Right lobe of liver (tissue), 4 donors: ENCODE results near the gene BRSK2.

ENCODE experiments used
- CTCF ChIP-seq, 4 donors: fragments of 200-600 bp in 3 of 4; fragments of 450-650 bp in 1 of 4; IDR thresholded peaks; one replicate each; pipeline versions ENCODE4 v1.5.1 to v1.8.0; 2016 to 2022; ENCODE audit warnings: antibody characterized with exemption in 4 of 4, mild to moderate bottlenecking in 2 of 4
- POLR2A ChIP-seq: fragments of 450-650 bp; IDR thresholded peaks from one replicate; pipeline ENCODE4 v1.6.1; 2017; ENCODE audit warnings: antibody characterized with exemption, mild to moderate bottlenecking
- donor health status: DM: no; HTN: no; CAD: no.
- donor health status: DM: no; HTN: no; CAD: no.
- donor health status: DM: no; HTN: yes; CAD: no.

- TF ChIP-seq CTCF (IDR thresholded peaks at IDR 0.05) (no peak), POLR2A (no peak)
Measured at GRCh38 chr11:1437500-1437899, 47.8 kb downstream of the BRSK2 start.
